Endothelial cell of umbilical vein (primary cell): ENCODE results near the gene UBP1. TPM values are rescaled to one million over a fixed set of nuclear protein-coding genes. Genes with fewer than 3 reads are reported as not detected.
A peak's percentile ranks its signal among the peaks of the same experiment; 100 is the strongest.
"Not testable (repeated sequence)": the region's sequence is repeated elsewhere in the genome, so short reads cannot be mapped to it uniquely, and the experiment has no call there.

ENCODE experiments used
- BruUV-seq: library from RNA; stranded (reverse); fragments of 400-500 nt; replicated peaks from 2 replicates; lab custom pipeline; 2021; lab: Mats Ljungman, UMichigan
- CTCF ChIA-PET: fragments of 300-600, 350-600 bp; sonication (Branson Sonifier 250); formaldehyde crosslinking; loops from one replicate; lab custom pipeline; 2021; ENCODE audit warnings: antibody characterized with exemption, inconsistent platforms; lab: Charles Lee
- POLR2A ChIA-PET: fragments of 300-600, 350-600 bp; sonication (Branson Sonifier 250); formaldehyde crosslinking; loops from one replicate; lab custom pipeline; 2021; ENCODE audit warnings: antibody characterized with exemption, inconsistent platforms; lab: Charles Lee
- DNase-seq: peaks from one replicate; pipeline ENCODE4 v3.0.0-alpha.2; 2011; ENCODE audit warnings: low read depth, low spot score
- FAIRE-seq: peaks from 2 replicates; lab custom pipeline; 2011; peaks lifted over from hg19 to GRCh38; lab: Jason Lieb, UNC
- H2AFZ ChIP-seq: 2 replicates; pipeline ENCODE4 v1.6.0; 2012; ENCODE audit warnings: low read depth, low read length, control low read depth, inconsistent platforms
- H3K27ac ChIP-seq: 2 replicates; pipeline ENCODE4 v1.5.1; 2011; ENCODE audit warnings: low read depth, mild to moderate bottlenecking, control low read depth, low read length, moderate library complexity; ENCODE audit not compliant: insufficient read depth
- H3K27me3 ChIP-seq, 2 experiments: 2 replicates each; pipeline versions ENCODE4 v1.6.0 to v1.6.1; 2011; ENCODE audit warnings: low read length in 2 of 2, mixed read lengths in 1 of 2; ENCODE audit not compliant: control insufficient read depth in 2 of 2, insufficient read depth in 2 of 2
- H3K36me3 ChIP-seq, 2 experiments: 2 replicates in 1 of 2; 3 replicates in 1 of 2; pipeline ENCODE4 v1.5.1; 2011; ENCODE audit warnings: low read length in 2 of 2, mild to moderate bottlenecking in 1 of 2, moderate library complexity in 1 of 2; ENCODE audit not compliant: control insufficient read depth in 2 of 2, insufficient read depth in 2 of 2; ENCODE audit errors: extremely low read depth in 1 of 2
- H3K4me1 ChIP-seq: 3 replicates; pipeline ENCODE4 v1.5.1; 2011; ENCODE audit warnings: mild to moderate bottlenecking, low read length; ENCODE audit not compliant: control insufficient read depth, insufficient read depth; ENCODE audit errors: extremely low read depth
- H3K4me2 ChIP-seq: 2 replicates; pipeline ENCODE4 v1.6.1; 2011; ENCODE audit warnings: low read length, control low read depth, mixed read lengths; ENCODE audit not compliant: insufficient read depth
- H3K4me3 ChIP-seq, 3 experiments: fragments of 200-600 bp in 1 of 3; sonication (generic), shearing (Covaris generic) in 1 of 3; replicated peaks in 1 of 3; 2 replicates each; pipeline ENCODE4 v1.5.1; 2011 to 2016; ENCODE audit warnings: control low read depth in 3 of 3, low read length in 3 of 3, mild to moderate bottlenecking in 2 of 3, inconsistent platforms in 1 of 3, low read depth in 1 of 3, moderate library complexity in 1 of 3; ENCODE audit not compliant: insufficient read depth in 1 of 3
- H3K79me2 ChIP-seq: 2 replicates; pipeline ENCODE4 v1.6.0; 2012; ENCODE audit warnings: low read length, inconsistent platforms; ENCODE audit not compliant: control insufficient read depth, insufficient read depth
- H3K9ac ChIP-seq: replicated peaks from 2 replicates; pipeline ENCODE3; 2011; ENCODE audit warnings: low read length, control low read depth; ENCODE audit not compliant: insufficient read depth; ENCODE audit errors: extremely low read depth
- H3K9me1 ChIP-seq: replicated peaks from 3 replicates; pipeline ENCODE4 v1.6.0; 2011; ENCODE audit warnings: mild to moderate bottlenecking, low read length; ENCODE audit not compliant: control insufficient read depth, insufficient read depth; ENCODE audit errors: extremely low read depth
- H3K9me3 ChIP-seq: replicated peaks from 2 replicates; pipeline ENCODE4 v1.5.1; 2012; ENCODE audit warnings: low read length, inconsistent platforms; ENCODE audit not compliant: control insufficient read depth, insufficient read depth
- H4K20me1 ChIP-seq: replicated peaks from 2 replicates; pipeline ENCODE3; 2011; ENCODE audit warnings: mild to moderate bottlenecking, low read length; ENCODE audit not compliant: control insufficient read depth, insufficient read depth; ENCODE audit errors: extremely low read depth
- EZH2 ChIP-seq: IDR thresholded peaks from 2 replicates; pipeline ENCODE4 v1.6.1; 2012; ENCODE audit warnings: borderline replicate concordance, low read depth, mild to moderate bottlenecking, moderate library complexity, low read length, inconsistent platforms; ENCODE audit not compliant: severe bottlenecking
- FOS ChIP-seq: IDR thresholded peaks from 2 replicates; pipeline ENCODE4 v1.6.1; 2011; ENCODE audit warnings: mild to moderate bottlenecking, low read length, moderate library complexity, borderline replicate concordance; ENCODE audit not compliant: insufficient read depth
- MAX ChIP-seq: IDR thresholded peaks from 2 replicates; pipeline ENCODE4 v1.6.1; 2011; ENCODE audit not compliant: insufficient read depth, insufficient read length
- MYC ChIP-seq: IDR thresholded peaks from one replicate; pipeline ENCODE4 v1.6.1; 2011; ENCODE audit warnings: mild to moderate bottlenecking, low read depth, low read length
- POLR2A ChIP-seq: IDR thresholded peaks from 2 replicates; pipeline ENCODE4 v1.6.1; 2012; ENCODE audit warnings: low read depth, mild to moderate bottlenecking, control low read depth, low read length
- dilution Hi-C: fragments of 300-500 bp; cut with MboI; formaldehyde crosslinking; loops from one replicate; pipeline ENCODE4 v1.15.0; 2019; ENCODE audit warnings: low sequenced_read_pairs; ENCODE audit not compliant: extremely low pct_ligation_motif_present
- intact Hi-C: fragments of 100-400 bp; cut with micrococcal nuclease; formaldehyde crosslinking; loops from one replicate; pipeline ENCODE4 v1.10.0; 2022
- polyA plus RNA-seq, 4 experiments: library from polyadenylated mRNA; depleted of rRNA in 3 of 4; stranded (reverse) in 3 of 4; unstranded in 1 of 4; fragments of >200 nt; gene quantifications; 2 replicates each; pipeline versions ENCODE4 v1.2.1 to v1.2.3, GENCODE V29; 2011 to 2012; ENCODE audit warnings: missing spikeins in 1 of 4
- total RNA-seq: library from RNA; stranded (reverse); gene quantifications from 2 replicates; pipeline ENCODE4 v1.2.3, GENCODE V29; 2021

Gene UBP1
- total and polyA plus RNA-seq, 2 donors (not counting 3 experiments of a cell fraction or from before 2014, with no cell fraction given): 60.2 to 90.5 TPM

- peaks cover 14 to 26% of the 10 kb centered on the region in 2 experiments for H3K36me3 ChIP-seq
- H3K9me1 ChIP-seq, H3K4me3 ChIP-seq, BruUV-seq, H3K4me2 ChIP-seq, CTCF ChIA-PET, H3K27me3 ChIP-seq, H3K9ac ChIP-seq, H4K20me1 ChIP-seq, DNase-seq, H2AFZ ChIP-seq, H3K4me1 ChIP-seq, H3K9me3 ChIP-seq, H3K27ac ChIP-seq, intact Hi-C loops, dilution Hi-C loops: not testable (repeated sequence)
- FAIRE-seq: peak; percentile 82
- peaks cover 24% of the 10 kb centered on the region for H3K79me2 ChIP-seq
- POLR2A ChIA-PET: interaction anchor here (0.6 kb wide), 1 partner anchor 344 kb away, joined by 3 read pairs; no protein-coding TSS in a partner anchor
Measured at GRCh38 chr3:33410816-33411215, 29.4 kb downstream of the UBP1 start.

GRCh38 chr3:33403756-33404155 is 36.4 kb downstream of the UBP1 start:
- TF ChIP-seq MAX (no peak), EZH2 (no peak), FOS (no peak), MYC (no peak), POLR2A (no peak)
- H3K9me3 ChIP-seq: no peaks in the 10 kb centered on the region
- no peak overlapping the region for H3K9ac ChIP-seq
- CTCF ChIA-PET: no interaction called here
- POLR2A ChIA-PET: no interaction called here
- H4K20me1 ChIP-seq: no peaks in the 10 kb centered on the region
- H3K4me1 ChIP-seq: no peaks in the 10 kb centered on the region
- no peak overlapping the region for H3K4me2 ChIP-seq
- intact Hi-C loops (no loop called here), dilution Hi-C loops (no loop called here)
- FAIRE-seq: no peak
- no peak overlapping the region for H3K27ac ChIP-seq
- no peak for DNase-seq
- H2AFZ ChIP-seq: no peak overlapping the region
- H3K9me1 ChIP-seq: no peaks in the 10 kb centered on the region
- H3K27me3 ChIP-seq: no peaks in the 10 kb centered on the region
- H3K36me3 ChIP-seq: peaks cover 18 to 22% of the 10 kb centered on the region in 2 experiments
- H3K79me2 ChIP-seq: peaks cover 5% of the 10 kb centered on the region
- H3K4me3 ChIP-seq: no peak overlapping the region
- BruUV-seq: no TSS peak
